NCI-H526 treated with DMSO at 0.1 percent for 48 hours (cell line): ENCODE results near the gene DIPK1A.
A peak's percentile ranks its signal among the peaks of the same experiment; 100 is the strongest.

ENCODE experiments used
- DNase-seq: peaks from one replicate; lab custom pipeline; 2025; lab: John Stamatoyannopoulos, UW

Gene DIPK1A

GRCh38 chr1:92842082-92843045, 118.9 kb downstream of the DIPK1A start:
- no peak for DNase-seq

- no peak for DNase-seq
These were observed 120.7 kb downstream of the DIPK1A start for GRCh38 chr1:92840600-92840999.

GRCh38 chr1:92839442-92839841, 121.8 kb downstream of the DIPK1A start:
- DNase-seq = no peak

- no peak for DNase-seq
These were observed 122.7 kb downstream of the DIPK1A start for GRCh38 chr1:92838519-92838918.

GRCh38 chr1:92837062-92837461, 124.2 kb downstream of the DIPK1A start:
- no peak for DNase-seq

- no peak for DNase-seq
These were observed 126.6 kb downstream of the DIPK1A start for GRCh38 chr1:92834617-92835016.

GRCh38 chr1:92833840-92834239, 127.4 kb downstream of the DIPK1A start:
- DNase-seq = no peak

GRCh38 chr1:92832537-92833114, 128.6 kb downstream of the DIPK1A start:
- no peak for DNase-seq

GRCh38 chr1:92831762-92832536, 129.3 kb downstream of the DIPK1A start, which contains the start of gene RPL5:
Gene RPL5 (plus strand): TSS chr1:92832040. CDS start chr1:92832115, 75 bp downstream.
- DNase-seq = peak; percentile 92

GRCh38 chr1:92831368-92831761, 129.9 kb downstream of the DIPK1A start:
- no peak for DNase-seq

GRCh38 chr1:92826792-92827191, 134.5 kb downstream of the DIPK1A start:
- no peak for DNase-seq

GRCh38 chr1:92822879-92823278, 138.4 kb downstream of the DIPK1A start:
- no peak for DNase-seq

GRCh38 chr1:92820551-92820950, 140.7 kb downstream of the DIPK1A start:
- DNase-seq = no peak

- DNase-seq = no peak
These were observed 141.2 kb downstream of the DIPK1A start for GRCh38 chr1:92820024-92820423.

- no peak for DNase-seq
These were observed 143.1 kb downstream of the DIPK1A start for GRCh38 chr1:92817986-92818764.

- DNase-seq = no peak
These were observed 144.0 kb downstream of the DIPK1A start for GRCh38 chr1:92817137-92817697.

- DNase-seq = no peak
These were observed 144.5 kb downstream of the DIPK1A start for GRCh38 chr1:92816732-92817131.

GRCh38 chr1:92808381-92808780, 152.9 kb downstream of the DIPK1A start:
- no peak for DNase-seq

GRCh38 chr1:92805216-92805615, 156.0 kb downstream of the DIPK1A start:
- DNase-seq = no peak

GRCh38 chr1:92804721-92805201, 156.5 kb downstream of the DIPK1A start:
- DNase-seq = peak; percentile 76
